WERI-Rb-1 (cell line): ENCODE data around the gene SERPINA5.

Source experiments
- DNase-seq: peaks from one replicate; pipeline ENCODE4 v3.0.0-alpha.2; 2020
- H3K27ac ChIP-seq: fragments of 250-450 bp; sonication (Bioruptor Pico); 2 replicates; pipeline ENCODE4 v1.5.1; 2020; ENCODE audit warnings: mild to moderate bottlenecking, moderate library complexity
- H3K27me3 ChIP-seq: fragments of 250-450 bp; sonication (Bioruptor Pico); 2 replicates; pipeline ENCODE4 v1.5.1; 2021; ENCODE audit warnings: mild to moderate bottlenecking, low read depth, moderate library complexity; ENCODE audit not compliant: insufficient read depth, severe bottlenecking
- H3K36me3 ChIP-seq: fragments of 250-450 bp; sonication (Bioruptor Pico); 2 replicates; pipeline ENCODE4 v1.5.1; 2020; ENCODE audit warnings: mild to moderate bottlenecking, moderate library complexity
- H3K4me3 ChIP-seq: 2 replicates; pipeline ENCODE4 v1.5.1; 2011; ENCODE audit warnings: low read depth, mild to moderate bottlenecking, control low read depth, low read length
- H3K9me3 ChIP-seq: fragments of 250-450 bp; sonication (Bioruptor Pico); 2 replicates; pipeline ENCODE4 v1.5.1; 2021; ENCODE audit warnings: mild to moderate bottlenecking, moderate library complexity; ENCODE audit not compliant: severe bottlenecking
- CTCF ChIP-seq: IDR thresholded peaks from 2 replicates; pipeline ENCODE4 v1.5.1; 2011; ENCODE audit warnings: low read depth, mild to moderate bottlenecking, control low read depth, inconsistent platforms, low read length

SERPINA5 gene

GRCh38 chr14:94621358-94622134 lies 40.3 kb downstream of the SERPINA5 start:
- Histone ChIP-seq H3K9me3 (peaks cover 26% of the 10 kb centered on the region), H3K27me3 (peaks cover 44% of the 10 kb centered on the region), H3K36me3 (no peaks in the 10 kb centered on the region), H3K4me3 (no peak overlapping the region), H3K27ac (no peak overlapping the region)
- TF ChIP-seq CTCF = no peak
- no peak for DNase-seq

- Histone ChIP-seq H3K4me3 (no peak overlapping the region), H3K9me3 (peaks cover 17% of the 10 kb centered on the region), H3K36me3 (no peaks in the 10 kb centered on the region), H3K27ac (no peak overlapping the region), H3K27me3 (peaks cover 48% of the 10 kb centered on the region)
- no peak for DNase-seq
- TF ChIP-seq CTCF = no peak
Observed at GRCh38 chr14:94622653-94623421, 41.6 kb downstream of the SERPINA5 start.

- H3K27me3 ChIP-seq = peaks cover 50% of the 10 kb centered on the region
- no peak overlapping the region for H3K4me3 ChIP-seq
- DNase-seq = no peak
- peaks cover 11% of the 10 kb centered on the region for H3K9me3 ChIP-seq
- no peak for TF ChIP-seq CTCF
- no peak overlapping the region for H3K27ac ChIP-seq
- no peaks in the 10 kb centered on the region for H3K36me3 ChIP-seq
Observed at GRCh38 chr14:94623422-94623809, 42.2 kb downstream of the SERPINA5 start.

GRCh38 chr14:94623856-94624499 lies 42.8 kb downstream of the SERPINA5 start:
- Histone ChIP-seq H3K4me3 (no peak overlapping the region), H3K9me3 (peaks cover 5% of the 10 kb centered on the region), H3K36me3 (no peaks in the 10 kb centered on the region), H3K27me3 (peaks cover 56% of the 10 kb centered on the region), H3K27ac (no peak overlapping the region)
- DNase-seq = no peak
- no peak for TF ChIP-seq CTCF

- no peak for DNase-seq
- Histone ChIP-seq H3K36me3 (no peaks in the 10 kb centered on the region), H3K27ac (no peak overlapping the region), H3K9me3 (no peaks in the 10 kb centered on the region), H3K27me3 (peaks cover 63% of the 10 kb centered on the region), H3K4me3 (no peak overlapping the region)
- no peak for TF ChIP-seq CTCF
Observed at GRCh38 chr14:94624537-94625352, 43.5 kb downstream of the SERPINA5 start.
